B cell (primary cell): ENCODE data around the gene LRIF1. TPM values are rescaled to one million over a fixed set of nuclear protein-coding genes. Genes with fewer than 3 reads are reported as not detected.

ENCODE experiments used
- ATAC-seq: fragments of 200-7000 bp; cut with Tn5 transposase; one replicate; pipeline ENCODE4 v1.10.0; 2021; ENCODE audit warnings: low read depth, mild to moderate bottlenecking, moderate number of reproducible peaks, moderate library complexity
- CTCF ChIA-PET: fragments of 350-600 bp; sonication (Branson Sonifier 250); formaldehyde crosslinking; loops from one replicate; lab custom pipeline; 2021; ENCODE audit warnings: antibody characterized with exemption, inconsistent platforms; lab: Charles Lee
- POLR2A ChIA-PET: fragments of 350-600 bp; sonication (Branson Sonifier 250); formaldehyde crosslinking; loops from one replicate; lab custom pipeline; 2021; ENCODE audit warnings: antibody characterized with exemption; lab: Charles Lee
- DNase-seq: peaks from one replicate; pipeline ENCODE4 v3.0.0; 2013
- H2AFZ ChIP-seq: 2 replicates; pipeline ENCODE4 v1.6.1; 2012; ENCODE audit warnings: mild to moderate bottlenecking, low read depth, low read length; ENCODE audit not compliant: insufficient read depth, poor library complexity, severe bottlenecking
- H3K27ac ChIP-seq, 2 donors: 1 replicate in 1 of 2; 2 replicates in 1 of 2; pipeline ENCODE4 v1.5.1; 2012 to 2013; ENCODE audit warnings: low read length in 2 of 2, mild to moderate bottlenecking in 2 of 2, moderate library complexity in 1 of 2
- H3K27me3 ChIP-seq, 4 experiments: fragments of 200-600 bp in 1 of 4; sonication (generic) in 1 of 4; replicated peaks in 1 of 4; 1 replicate in 2 of 4; 2 replicates in 2 of 4; pipeline versions ENCODE4 v1.6.1 to v1.7.0; 2013 to 2016; ENCODE audit warnings: low read length in 3 of 4, mild to moderate bottlenecking in 2 of 4, mixed read lengths in 1 of 4, moderate library complexity in 1 of 4; ENCODE audit not compliant: insufficient read depth in 4 of 4, control insufficient read depth in 3 of 4; ENCODE audit errors: control extremely low read depth in 1 of 4
- H3K36me3 ChIP-seq, 2 experiments: replicated peaks in 1 of 2; 1 replicate in 1 of 2; 2 replicates in 1 of 2; pipeline versions ENCODE4 v1.6.1 to v1.7.1; 2013; ENCODE audit warnings: low read length in 1 of 2; ENCODE audit not compliant: insufficient read depth in 2 of 2, control insufficient read depth in 1 of 2; ENCODE audit errors: control extremely low read depth in 1 of 2, extremely low read depth in 1 of 2
- H3K4me1 ChIP-seq, 2 donors: fragments of 200-600 bp in 1 of 2; sonication (generic) in 1 of 2; 1 replicate in 1 of 2; 2 replicates in 1 of 2; pipeline versions ENCODE4 v1.5.1 to v1.6.1; 2013 to 2017; ENCODE audit warnings: low read length in 2 of 2; ENCODE audit not compliant: control insufficient read depth in 2 of 2, insufficient read depth in 2 of 2
- H3K4me2 ChIP-seq: replicated peaks from 2 replicates; pipeline ENCODE3; 2012; ENCODE audit warnings: mild to moderate bottlenecking, low read depth, low read length; ENCODE audit not compliant: poor library complexity, severe bottlenecking
- H3K4me3 ChIP-seq, 5 experiments: fragments of 200-600 bp in 1 of 5; sonication (generic) in 1 of 5; 1 replicate in 3 of 5; 2 replicates in 2 of 5; pipeline versions ENCODE4 v1.5.1 to v1.7.0; 2011 to 2016; ENCODE audit warnings: low read length in 4 of 5, mild to moderate bottlenecking in 4 of 5, low read depth in 2 of 5, control low read depth in 1 of 5, moderate library complexity in 1 of 5; ENCODE audit not compliant: insufficient read depth in 1 of 5; ENCODE audit errors: control extremely low read depth in 1 of 5, extremely low read depth in 1 of 5
- H3K79me2 ChIP-seq: fragments of 200-600 bp; sonication (generic); one replicate; pipeline ENCODE4 v1.6.0; 2016; ENCODE audit warnings: low read length; ENCODE audit not compliant: control insufficient read depth, insufficient read depth
- H3K9ac ChIP-seq: fragments of 200-600 bp; sonication (generic); 2 replicates; pipeline ENCODE4 v1.6.1; 2017; ENCODE audit warnings: mild to moderate bottlenecking, low read length, moderate library complexity
- H3K9me3 ChIP-seq, 3 donors: one replicate each; pipeline versions ENCODE4 v1.6.1 to v1.7.1; 2013; ENCODE audit warnings: low read length in 2 of 3; ENCODE audit not compliant: control insufficient read depth in 2 of 3, insufficient read depth in 1 of 3; ENCODE audit errors: control extremely low read depth in 1 of 3
- H4K20me1 ChIP-seq: 2 replicates; pipeline ENCODE4 v1.6.0; 2012; ENCODE audit warnings: mild to moderate bottlenecking, low read length; ENCODE audit not compliant: insufficient read depth, control insufficient read depth, poor library complexity, severe bottlenecking
- H3K27ac Mint-ChIP-seq: one replicate; pipeline ENCODE4 v1.8.0; 2021; ENCODE audit warnings: mixed read lengths
- H3K27me3 Mint-ChIP-seq: one replicate; pipeline ENCODE4 v1.8.0; 2021; ENCODE audit warnings: mixed read lengths
- H3K4me1 Mint-ChIP-seq: one replicate; pipeline ENCODE4 v1.8.0; 2021; ENCODE audit warnings: mixed read lengths
- H3K4me3 Mint-ChIP-seq: one replicate; pipeline ENCODE4 v1.8.0; 2021; ENCODE audit warnings: mixed read lengths
- H3K9me3 Mint-ChIP-seq: one replicate; pipeline ENCODE4 v1.8.0; 2022; ENCODE audit warnings: mixed read lengths; ENCODE audit not compliant: insufficient read depth
- EZH2 ChIP-seq: IDR thresholded peaks from 2 replicates; pipeline ENCODE4 v1.6.1; 2012; ENCODE audit warnings: borderline replicate concordance, low read depth, mild to moderate bottlenecking, moderate library complexity, low read length; ENCODE audit not compliant: insufficient read depth, poor library complexity, severe bottlenecking
- WGBS: methylation state at CpG from one replicate; pipeline ENCODE4 v1.1.5; 2013; ENCODE audit warnings: missing lambda C conversion rate; ENCODE audit not compliant: insufficient coverage; 5-methylcytosine and 5-hydroxymethylcytosine counted together
- intact Hi-C: fragments of 100-400 bp; cut with micrococcal nuclease; formaldehyde crosslinking; loops from one replicate; pipeline ENCODE4 v1.10.0; 2022
- polyA plus RNA-seq: library from polyadenylated mRNA; depleted of rRNA; stranded (reverse); fragments of >200 nt; gene quantifications from 2 replicates; pipeline ENCODE4 v1.2.3, GENCODE V29; 2012
- total RNA-seq, 2 donors: library from RNA; stranded (reverse); fragments of 120-200 nt in 1 of 2; gene quantifications; 1 replicate in 1 of 2; 2 replicates in 1 of 2; pipeline versions ENCODE4 v1.2.3 to v1.2.4, GENCODE V29; 2013 to 2022
- TF ChIP-seq, protein P1 (sequence below): fragments of 200-600 bp; IDR thresholded peaks from one replicate; pipeline ENCODE4 v1.8.0; 2022; ENCODE audit warnings: antibody characterized with exemption, mild to moderate bottlenecking

Gene LRIF1
- total and polyA plus RNA-seq, 2 donors (not counting 1 experiment from before 2014, with no cell fraction given), result 5.3 to 26.5 TPM

DNA sequence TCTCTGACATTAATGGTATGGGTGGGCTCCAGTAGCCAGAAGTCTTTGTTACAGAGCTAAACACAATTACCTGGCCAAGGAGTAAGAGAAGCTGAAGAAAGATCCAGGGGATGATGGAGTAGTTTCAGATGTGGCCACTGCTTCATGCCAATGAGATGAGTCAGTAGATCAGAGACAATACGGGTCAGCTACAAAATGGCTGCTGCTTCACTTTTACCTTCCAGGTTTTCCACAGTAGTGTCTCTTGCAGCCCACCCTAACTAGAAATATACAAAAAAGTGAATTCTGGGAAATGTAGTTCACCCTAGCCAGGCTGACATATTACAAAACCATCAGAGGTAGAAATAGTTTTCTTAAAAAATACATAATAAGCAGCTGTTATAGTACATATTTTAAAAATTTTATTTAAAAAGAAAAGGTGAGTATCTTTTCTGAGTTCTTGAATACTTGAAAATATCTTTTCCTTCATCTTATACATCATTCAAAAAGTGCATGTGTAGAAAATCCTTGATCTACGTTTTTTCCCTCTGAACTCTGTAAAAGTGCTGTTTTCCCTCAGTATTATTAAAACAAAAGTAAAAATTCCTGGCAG is 36.1 kb downstream of the LRIF1 start:
- ATAC-seq (no peak), DNase-seq (no peak)
- H3K27me3 Mint-ChIP-seq, result no peaks in the 10 kb centered on the region
- POLR2A ChIA-PET, result no interaction called here
- no peak overlapping the region for H3K4me3 Mint-ChIP-seq
- CTCF ChIA-PET, result no interaction called here
- H3K4me1 Mint-ChIP-seq, result peaks cover 6% of the 10 kb centered on the region
- no peak overlapping the region for H3K4me2 ChIP-seq
- peaks cover 0 to 6% (median 0%) of the 10 kb centered on the region in 4 experiments for H3K27me3 ChIP-seq
- TF ChIP-seq, protein P1, sequence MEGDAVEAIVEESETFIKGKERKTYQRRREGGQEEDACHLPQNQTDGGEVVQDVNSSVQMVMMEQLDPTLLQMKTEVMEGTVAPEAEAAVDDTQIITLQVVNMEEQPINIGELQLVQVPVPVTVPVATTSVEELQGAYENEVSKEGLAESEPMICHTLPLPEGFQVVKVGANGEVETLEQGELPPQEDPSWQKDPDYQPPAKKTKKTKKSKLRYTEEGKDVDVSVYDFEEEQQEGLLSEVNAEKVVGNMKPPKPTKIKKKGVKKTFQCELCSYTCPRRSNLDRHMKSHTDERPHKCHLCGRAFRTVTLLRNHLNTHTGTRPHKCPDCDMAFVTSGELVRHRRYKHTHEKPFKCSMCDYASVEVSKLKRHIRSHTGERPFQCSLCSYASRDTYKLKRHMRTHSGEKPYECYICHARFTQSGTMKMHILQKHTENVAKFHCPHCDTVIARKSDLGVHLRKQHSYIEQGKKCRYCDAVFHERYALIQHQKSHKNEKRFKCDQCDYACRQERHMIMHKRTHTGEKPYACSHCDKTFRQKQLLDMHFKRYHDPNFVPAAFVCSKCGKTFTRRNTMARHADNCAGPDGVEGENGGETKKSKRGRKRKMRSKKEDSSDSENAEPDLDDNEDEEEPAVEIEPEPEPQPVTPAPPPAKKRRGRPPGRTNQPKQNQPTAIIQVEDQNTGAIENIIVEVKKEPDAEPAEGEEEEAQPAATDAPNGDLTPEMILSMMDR, result no peak
- TF ChIP-seq EZH2, result no peak
- H2AFZ ChIP-seq, result no peak overlapping the region
- 100% methylated on average over 1 of the region's 2 CpGs for WGBS
- H3K79me2 ChIP-seq, result no peaks in the 10 kb centered on the region
- no peaks in the 10 kb centered on the region for H4K20me1 ChIP-seq
- H3K9ac ChIP-seq, result no peak overlapping the region
- H3K27ac Mint-ChIP-seq, result no peak overlapping the region
- H3K4me3 ChIP-seq, result no peak overlapping the region
- H3K4me1 ChIP-seq, result peaks cover 0 to 5% of the 10 kb centered on the region in 2 donors
- H3K36me3 ChIP-seq, result no peaks in the 10 kb centered on the region
- H3K27ac ChIP-seq, result no peak overlapping the region
- H3K9me3 Mint-ChIP-seq, result peaks cover 14% of the 10 kb centered on the region
- H3K9me3 ChIP-seq, result peaks cover 0 to 5% (median 3%) of the 10 kb centered on the region in 3 donors
- intact Hi-C loops, result no loop called here

DNA sequence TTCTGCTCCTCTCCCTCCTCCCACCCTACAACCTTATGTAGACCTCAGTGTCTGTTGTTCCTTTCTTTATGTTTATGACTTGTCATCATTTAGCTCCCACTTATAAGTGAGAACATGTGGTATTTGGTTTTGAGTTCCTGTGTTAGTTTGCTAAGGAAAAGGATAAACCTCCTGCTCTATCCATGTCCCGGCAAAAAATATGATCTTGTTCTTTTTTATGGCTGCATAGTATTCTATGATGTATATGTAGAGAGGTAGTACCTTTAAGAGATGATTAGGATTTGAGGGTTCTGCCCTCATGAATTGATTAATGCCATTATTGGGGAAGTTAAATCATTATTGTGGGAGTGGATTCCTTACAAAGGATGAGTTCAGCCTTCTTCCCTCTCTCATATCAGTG is 41.8 kb downstream of the LRIF1 start:
- WGBS, result no CpG with 5 or more reads among the region's 1 CpG
- Mint-ChIP-seq H3K9me3 (peaks cover 5% of the 10 kb centered on the region), H3K4me3 (no peak overlapping the region), H3K4me1 (peaks cover under 1% of the 10 kb centered on the region), H3K27ac (no peak overlapping the region), H3K27me3 (no peaks in the 10 kb centered on the region)
- H2AFZ ChIP-seq, result no peak overlapping the region
- H4K20me1 ChIP-seq, result no peaks in the 10 kb centered on the region
- intact Hi-C loops, result no loop called here
- no peak overlapping the region for H3K4me2 ChIP-seq
- CTCF ChIA-PET, result no interaction called here
- peaks cover 0 to 14% (median 0%) of the 10 kb centered on the region in 4 experiments for H3K27me3 ChIP-seq
- no peak overlapping the region for H3K9ac ChIP-seq
- no peak overlapping the region for H3K4me3 ChIP-seq
- no peak overlapping the region for H3K27ac ChIP-seq
- DNase-seq (no peak), ATAC-seq (no peak)
- H3K9me3 ChIP-seq, result peaks cover 0 to 4% (median 1%) of the 10 kb centered on the region in 3 donors
- H3K79me2 ChIP-seq, result no peaks in the 10 kb centered on the region
- no peaks in the 10 kb centered on the region for H3K4me1 ChIP-seq
- no peaks in the 10 kb centered on the region for H3K36me3 ChIP-seq
- TF ChIP-seq EZH2, result no peak
- TF ChIP-seq, protein P1, result no peak
- POLR2A ChIA-PET, result no interaction called here
